HG03558 (cell line): ENCODE results near the gene ALG1.
"Not testable (repeated sequence)": the region's sequence is repeated elsewhere in the genome, so short reads cannot be mapped to it uniquely, and the experiment has no call there.

Experiments used
- ATAC-seq: cut with Tn5 transposase; IDR thresholded peaks from one replicate; pipeline ENCODE4 v1.9.1; 2021; ENCODE audit warnings: moderate number of reproducible peaks; ENCODE audit not compliant: unreplicated experiment; ENCODE audit errors: extremely low read depth

Gene ALG1

GRCh38 chr16:5072334-5073278 lies 963 bp downstream of the ALG1 start:
- ATAC-seq = no peak

DNA sequence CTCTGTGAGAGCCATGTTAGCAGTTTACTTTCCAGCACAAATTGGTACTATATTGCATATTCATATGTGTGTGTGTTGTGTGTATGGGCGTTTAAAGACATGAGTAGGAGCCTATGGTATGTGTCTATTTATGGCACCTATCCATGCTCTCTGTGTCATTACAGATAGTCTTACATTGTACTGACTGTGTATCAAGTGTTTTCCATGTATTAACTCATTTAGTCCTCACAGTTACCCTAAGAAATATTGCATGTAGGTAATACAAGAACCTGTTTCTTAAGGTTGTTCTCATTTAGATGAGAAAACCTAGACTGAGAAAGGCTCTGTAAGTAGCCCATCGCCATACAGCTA lies 1.6 kb downstream of the ALG1 start:
- ATAC-seq = no peak

DNA sequence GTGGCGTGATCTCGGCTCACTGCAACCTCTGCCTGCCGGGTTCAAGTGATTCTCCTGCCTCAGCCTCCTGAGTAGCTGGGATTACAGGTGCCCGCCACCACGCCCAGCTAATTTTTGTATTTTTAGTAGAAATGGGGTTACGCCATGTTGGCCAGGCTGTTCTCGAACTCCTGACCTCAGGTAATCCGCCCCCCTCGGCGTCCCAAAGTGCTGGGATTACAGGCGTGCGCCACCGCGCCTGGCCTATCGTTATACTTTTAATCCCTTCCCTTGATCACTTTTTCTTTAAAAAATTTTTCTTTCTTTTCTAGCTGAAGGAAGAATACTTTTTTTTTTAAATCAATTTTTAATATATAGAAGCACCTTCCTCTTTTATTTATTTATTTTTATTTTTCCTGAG lies 2.1 kb downstream of the ALG1 start:
- not testable (repeated sequence) for ATAC-seq

DNA sequence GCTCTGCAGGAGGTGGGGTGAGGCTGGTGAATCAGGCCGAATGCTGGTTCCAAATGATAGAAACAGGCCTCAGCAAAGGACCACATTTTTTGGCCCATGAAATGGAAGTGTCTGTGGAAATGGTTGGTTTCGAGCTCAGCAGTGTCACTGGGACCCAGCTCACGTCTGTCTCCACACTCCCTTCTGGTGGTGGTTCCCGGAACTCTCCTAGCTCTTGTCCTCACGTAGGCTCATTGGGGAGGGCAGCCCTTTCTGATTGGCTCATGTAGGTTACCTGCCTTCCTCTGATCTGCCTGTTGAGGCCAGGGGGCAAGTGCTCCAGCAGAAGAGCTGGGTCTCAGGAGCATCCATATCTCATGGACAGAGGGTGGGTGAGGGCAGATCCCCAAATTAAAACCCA lies 4.0 kb downstream of the ALG1 start:
- ATAC-seq = no peak

DNA sequence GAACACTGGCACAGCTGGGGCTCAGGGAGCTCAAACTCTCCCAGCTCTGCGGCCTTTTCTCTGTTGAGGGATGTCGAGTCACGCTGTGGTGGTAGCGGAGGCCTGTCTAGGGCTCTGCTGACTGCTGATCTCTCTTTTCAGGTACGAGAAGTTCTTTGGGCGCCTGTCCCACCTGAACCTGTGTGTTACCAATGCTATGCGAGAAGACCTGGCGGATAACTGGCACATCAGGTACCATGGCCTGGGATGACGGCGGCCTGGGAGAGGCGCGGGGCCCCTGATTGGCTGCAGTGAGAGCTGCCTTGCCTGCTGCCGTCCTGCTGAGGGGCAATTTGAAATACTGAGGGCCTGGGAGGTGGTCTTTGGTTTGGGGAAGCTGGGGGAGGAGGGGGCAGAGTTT lies 5.7 kb downstream of the ALG1 start:
- no peak for ATAC-seq

- ATAC-seq = no peak
Measured at GRCh38 chr16:5078626-5079025, 7.0 kb downstream of the ALG1 start.

GRCh38 chr16:5080461-5080860 lies 8.8 kb downstream of the ALG1 start:
- ATAC-seq = not testable (repeated sequence)

DNA sequence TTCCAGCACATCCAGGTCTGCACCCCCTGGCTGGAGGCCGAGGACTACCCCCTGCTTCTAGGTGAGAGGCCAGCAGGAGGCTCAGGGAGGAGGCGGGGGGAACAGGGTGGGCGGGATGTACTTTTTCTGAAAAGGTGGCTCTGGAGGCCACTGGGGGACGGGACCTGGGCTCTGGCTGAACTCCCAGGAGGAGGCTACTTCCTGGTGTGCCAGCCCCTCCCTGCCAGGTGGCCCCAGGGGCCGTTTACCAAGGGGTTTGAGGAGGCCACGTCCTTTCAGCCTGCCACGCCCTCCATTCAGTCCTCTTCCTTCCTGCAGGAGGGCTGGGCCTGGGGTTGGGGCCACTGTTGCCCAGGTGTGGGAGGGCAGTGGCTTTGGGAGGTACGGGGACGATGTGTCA lies 9.4 kb downstream of the ALG1 start:
- ATAC-seq = not testable (repeated sequence)

- ATAC-seq = not testable (repeated sequence)
Measured at GRCh38 chr16:5083646-5084045, 12.0 kb downstream of the ALG1 start.

GRCh38 chr16:5084099-5084731 lies 12.6 kb downstream of the ALG1 start:
- not testable (repeated sequence) for ATAC-seq

- ATAC-seq = not testable (repeated sequence)
Measured at GRCh38 chr16:5084802-5085201, 13.2 kb downstream of the ALG1 start.

DNA sequence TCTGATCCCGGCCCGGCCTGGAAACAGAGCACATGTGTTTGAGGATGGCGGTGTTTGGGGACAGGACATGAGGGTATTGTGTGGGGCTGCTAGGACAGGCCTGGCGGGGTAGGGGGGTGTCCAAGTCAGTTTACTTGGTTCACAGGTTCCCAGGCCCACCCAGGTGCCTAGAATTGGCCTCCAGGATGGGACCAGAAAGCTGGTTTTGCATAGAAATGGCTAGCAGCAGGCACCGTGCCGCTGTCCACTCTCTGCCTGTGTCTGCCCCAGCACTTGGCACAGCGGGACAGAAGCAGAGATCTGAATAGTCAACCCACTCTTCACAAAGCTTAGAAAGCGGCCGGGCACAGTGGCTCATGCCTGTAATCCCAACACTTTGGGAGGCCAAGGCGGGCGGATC lies 14.1 kb downstream of the ALG1 start:
- ATAC-seq = not testable (repeated sequence)

DNA sequence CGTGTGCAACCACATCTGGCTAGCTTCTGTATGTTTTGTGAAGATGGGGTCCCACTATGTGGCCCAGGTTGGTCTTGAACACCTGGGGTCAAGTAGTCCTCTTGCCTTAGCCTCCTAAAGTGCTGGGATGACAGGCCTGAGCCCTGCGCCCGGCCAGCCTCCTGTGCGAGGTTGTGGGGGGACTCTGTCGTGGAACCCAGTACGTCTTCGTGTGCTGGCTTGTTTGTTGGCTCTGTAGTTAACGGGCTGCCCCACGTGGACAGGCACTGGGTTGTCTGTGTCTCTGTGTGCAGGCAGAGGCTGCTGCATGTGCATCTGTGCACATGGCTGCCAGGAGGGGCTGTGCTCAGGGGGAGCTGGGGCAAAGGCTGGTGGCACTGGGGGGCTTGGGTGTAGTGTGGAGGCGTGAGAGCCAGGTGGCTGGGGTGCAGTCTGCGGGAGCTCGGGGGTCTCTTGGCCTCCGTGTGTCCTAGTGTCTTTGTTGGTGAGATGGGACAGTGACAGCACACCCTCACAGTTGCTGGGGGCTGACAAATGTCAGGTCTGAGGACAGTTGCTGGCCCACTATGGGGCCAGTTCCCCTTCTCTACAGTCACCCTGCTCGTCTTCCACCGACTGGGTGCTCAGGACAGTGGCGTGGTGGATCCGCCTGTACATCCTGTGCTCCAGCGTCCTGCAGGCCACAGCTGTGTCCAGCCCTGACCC lies 16.6 kb downstream of the ALG1 start:
- ATAC-seq = not testable (repeated sequence)

DNA sequence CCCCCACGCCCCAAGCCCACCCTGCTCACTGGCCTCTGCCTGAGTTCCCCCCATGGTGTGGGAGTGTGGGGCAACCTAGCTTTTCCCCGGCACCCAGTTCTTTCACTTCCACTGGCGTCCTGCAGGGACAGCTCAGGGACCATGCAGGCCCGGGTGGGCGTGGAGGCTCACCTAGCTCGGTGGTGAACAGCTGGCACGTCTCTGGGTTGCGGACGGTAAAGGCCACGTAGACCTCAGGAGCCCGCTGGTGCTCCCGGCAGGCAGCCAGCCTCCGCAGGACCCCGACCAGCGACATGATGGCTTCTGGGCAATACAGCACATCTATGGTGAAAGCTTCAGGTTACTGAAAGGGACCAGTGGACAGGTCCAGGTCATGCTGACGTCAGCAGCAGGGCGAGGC lies 17.3 kb downstream of the ALG1 start:
- not testable (repeated sequence) for ATAC-seq

- ATAC-seq = not testable (repeated sequence)
Measured at GRCh38 chr16:5089911-5090555, 18.4 kb downstream of the ALG1 start.

GRCh38 chr16:5090592-5090991 lies 18.9 kb downstream of the ALG1 start:
- not testable (repeated sequence) for ATAC-seq

DNA sequence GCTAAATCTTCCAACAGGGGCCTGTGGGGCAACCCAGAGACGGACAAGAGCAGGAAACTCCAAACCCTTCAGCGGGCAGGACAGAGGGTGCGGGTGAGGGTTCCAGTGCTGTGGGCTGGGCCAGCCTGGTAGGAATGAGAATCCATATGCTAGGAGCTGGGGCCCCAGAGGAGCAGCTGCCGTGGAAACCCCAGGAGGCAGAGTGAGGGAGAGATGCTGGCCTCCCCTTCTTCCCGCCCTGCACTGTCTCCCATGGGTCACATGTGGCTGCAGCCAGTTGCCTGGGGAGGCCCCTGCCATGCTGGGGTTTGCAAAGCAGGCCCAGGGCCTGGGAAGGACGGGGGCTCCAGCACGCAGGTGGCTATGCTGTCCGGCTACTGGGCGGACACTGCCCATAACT lies 21.4 kb downstream of the ALG1 start:
- ATAC-seq = not testable (repeated sequence)

DNA sequence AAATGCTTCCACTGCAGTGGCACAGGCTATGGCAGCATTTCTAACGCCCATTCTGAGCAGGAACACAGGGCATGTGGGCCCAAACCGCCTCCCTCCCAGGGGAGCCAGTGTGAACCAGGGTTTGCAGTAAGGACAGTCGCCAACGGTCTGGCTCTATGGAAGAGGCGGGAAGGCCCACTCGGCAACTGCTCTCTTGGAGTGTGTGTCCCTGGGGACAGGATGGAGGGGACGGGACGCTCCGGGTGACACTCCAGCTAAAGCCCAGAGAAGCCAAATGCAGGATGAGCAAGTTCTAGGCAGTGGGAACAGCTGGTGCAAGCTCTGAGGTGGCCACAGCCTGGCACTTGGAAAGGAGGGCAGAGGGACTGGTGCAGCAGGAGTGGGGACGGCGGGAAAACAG lies 22.1 kb downstream of the ALG1 start:
- not testable (repeated sequence) for ATAC-seq

GRCh38 chr16:5095145-5095830 lies 23.6 kb downstream of the ALG1 start:
- not testable (repeated sequence) for ATAC-seq
